ENCODE data around the gene WDR13.
"Not testable (repeated sequence)": the region's sequence is repeated elsewhere in the genome, so short reads cannot be mapped to it uniquely, and the experiment has no call there.

DNA sequence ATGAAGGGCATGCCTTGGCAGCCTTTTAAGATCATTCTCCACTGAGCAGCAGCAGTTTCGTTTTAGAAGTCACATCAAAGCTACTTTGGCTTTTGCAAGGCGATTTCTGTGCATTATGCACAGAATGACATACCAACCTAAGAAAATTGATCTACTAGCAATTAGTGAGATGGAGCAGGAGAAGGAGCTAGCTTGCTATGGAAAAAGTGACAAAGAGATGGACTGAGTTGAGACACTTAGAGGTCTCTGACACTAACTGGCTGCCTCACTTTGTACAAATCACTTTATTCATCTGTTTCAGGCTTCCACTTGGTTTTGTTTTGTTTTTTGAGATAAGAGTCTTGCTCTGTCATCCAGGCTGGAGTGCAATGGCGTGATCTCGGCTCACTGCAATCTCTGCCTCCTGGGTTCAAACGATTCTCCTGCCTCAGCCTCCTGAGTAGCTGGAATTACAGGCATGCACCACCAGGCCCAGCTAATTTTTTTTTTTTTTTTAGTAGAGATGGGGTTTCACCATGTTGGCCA lies 54.8 kb downstream of the WDR13 start:
- TF ChIP-seq, protein P1, sequence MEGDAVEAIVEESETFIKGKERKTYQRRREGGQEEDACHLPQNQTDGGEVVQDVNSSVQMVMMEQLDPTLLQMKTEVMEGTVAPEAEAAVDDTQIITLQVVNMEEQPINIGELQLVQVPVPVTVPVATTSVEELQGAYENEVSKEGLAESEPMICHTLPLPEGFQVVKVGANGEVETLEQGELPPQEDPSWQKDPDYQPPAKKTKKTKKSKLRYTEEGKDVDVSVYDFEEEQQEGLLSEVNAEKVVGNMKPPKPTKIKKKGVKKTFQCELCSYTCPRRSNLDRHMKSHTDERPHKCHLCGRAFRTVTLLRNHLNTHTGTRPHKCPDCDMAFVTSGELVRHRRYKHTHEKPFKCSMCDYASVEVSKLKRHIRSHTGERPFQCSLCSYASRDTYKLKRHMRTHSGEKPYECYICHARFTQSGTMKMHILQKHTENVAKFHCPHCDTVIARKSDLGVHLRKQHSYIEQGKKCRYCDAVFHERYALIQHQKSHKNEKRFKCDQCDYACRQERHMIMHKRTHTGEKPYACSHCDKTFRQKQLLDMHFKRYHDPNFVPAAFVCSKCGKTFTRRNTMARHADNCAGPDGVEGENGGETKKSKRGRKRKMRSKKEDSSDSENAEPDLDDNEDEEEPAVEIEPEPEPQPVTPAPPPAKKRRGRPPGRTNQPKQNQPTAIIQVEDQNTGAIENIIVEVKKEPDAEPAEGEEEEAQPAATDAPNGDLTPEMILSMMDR (IDR thresholded peaks at IDR 0.05), result not testable (repeated sequence)
- TF ChIP-seq POLR2A, EP300 (IDR thresholded peaks at IDR 0.05): not testable (repeated sequence)
